HFF-Myc (cell line): ENCODE data around the gene TRIO.

Experiments
- DNase-seq: peaks from one replicate; pipeline ENCODE4 v3.0.0-alpha.2; 2011; ENCODE audit warnings: low read depth; ENCODE audit errors: extremely low read depth
- H3K4me3 ChIP-seq: replicated peaks from 2 replicates; pipeline ENCODE4 v1.5.1; 2011; ENCODE audit warnings: low read depth, mild to moderate bottlenecking, control low read depth, low read length
- TF ChIP-seq, protein P1 (sequence below): IDR thresholded peaks from 2 replicates; pipeline ENCODE4 v1.5.1; 2012; ENCODE audit warnings: mild to moderate bottlenecking, low read depth, low read length, control low read depth; ENCODE audit errors: missing control alignments

The TRIO gene

GRCh38 chr5:14245132-14245925, 102.2 kb downstream of the TRIO start:
- no peak overlapping the region for H3K4me3 ChIP-seq
- no peak for DNase-seq
- TF ChIP-seq, protein P1, sequence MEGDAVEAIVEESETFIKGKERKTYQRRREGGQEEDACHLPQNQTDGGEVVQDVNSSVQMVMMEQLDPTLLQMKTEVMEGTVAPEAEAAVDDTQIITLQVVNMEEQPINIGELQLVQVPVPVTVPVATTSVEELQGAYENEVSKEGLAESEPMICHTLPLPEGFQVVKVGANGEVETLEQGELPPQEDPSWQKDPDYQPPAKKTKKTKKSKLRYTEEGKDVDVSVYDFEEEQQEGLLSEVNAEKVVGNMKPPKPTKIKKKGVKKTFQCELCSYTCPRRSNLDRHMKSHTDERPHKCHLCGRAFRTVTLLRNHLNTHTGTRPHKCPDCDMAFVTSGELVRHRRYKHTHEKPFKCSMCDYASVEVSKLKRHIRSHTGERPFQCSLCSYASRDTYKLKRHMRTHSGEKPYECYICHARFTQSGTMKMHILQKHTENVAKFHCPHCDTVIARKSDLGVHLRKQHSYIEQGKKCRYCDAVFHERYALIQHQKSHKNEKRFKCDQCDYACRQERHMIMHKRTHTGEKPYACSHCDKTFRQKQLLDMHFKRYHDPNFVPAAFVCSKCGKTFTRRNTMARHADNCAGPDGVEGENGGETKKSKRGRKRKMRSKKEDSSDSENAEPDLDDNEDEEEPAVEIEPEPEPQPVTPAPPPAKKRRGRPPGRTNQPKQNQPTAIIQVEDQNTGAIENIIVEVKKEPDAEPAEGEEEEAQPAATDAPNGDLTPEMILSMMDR: no peak

DNA sequence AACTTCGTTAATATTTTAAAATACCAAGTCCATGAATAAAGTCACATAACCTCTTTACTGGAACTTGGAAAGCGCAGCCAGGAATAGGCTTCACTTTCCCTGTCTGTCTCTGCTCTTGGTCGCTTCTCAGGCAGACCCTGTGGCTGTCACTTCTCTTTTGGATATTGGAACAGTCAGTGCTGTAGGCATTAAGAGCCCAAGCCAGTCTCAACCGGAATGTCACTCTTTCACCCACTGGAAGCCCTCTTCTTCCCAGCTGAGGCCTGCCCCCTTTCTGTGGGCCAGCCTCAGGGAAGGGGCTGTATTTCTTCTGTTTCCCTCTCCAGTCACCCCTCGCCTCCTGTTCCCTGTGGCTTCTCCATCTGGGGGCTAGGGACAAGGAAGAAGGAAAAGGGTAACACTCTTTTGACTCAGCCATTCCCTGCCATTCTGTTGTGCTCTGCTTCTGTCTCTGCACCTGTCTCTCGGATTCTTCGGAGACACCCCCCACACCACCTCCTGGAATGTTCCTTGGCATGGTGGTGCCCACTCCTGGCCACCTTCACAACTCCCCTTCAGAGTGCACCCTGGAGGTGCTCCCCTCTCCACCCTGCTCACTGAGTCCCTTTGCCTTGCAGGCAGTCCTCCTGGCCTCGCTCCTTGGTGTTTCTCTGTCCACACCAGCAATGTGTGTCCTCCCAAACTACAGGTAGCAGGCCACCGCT, 103.4 kb downstream of the TRIO start:
- H3K4me3 ChIP-seq: no peak overlapping the region
- TF ChIP-seq, protein P1: no peak
- DNase-seq: no peak

- TF ChIP-seq, protein P1: no peak
- no peak overlapping the region for H3K4me3 ChIP-seq
- DNase-seq: no peak
Observed at GRCh38 chr5:14247054-14247386, 103.9 kb downstream of the TRIO start.

DNA sequence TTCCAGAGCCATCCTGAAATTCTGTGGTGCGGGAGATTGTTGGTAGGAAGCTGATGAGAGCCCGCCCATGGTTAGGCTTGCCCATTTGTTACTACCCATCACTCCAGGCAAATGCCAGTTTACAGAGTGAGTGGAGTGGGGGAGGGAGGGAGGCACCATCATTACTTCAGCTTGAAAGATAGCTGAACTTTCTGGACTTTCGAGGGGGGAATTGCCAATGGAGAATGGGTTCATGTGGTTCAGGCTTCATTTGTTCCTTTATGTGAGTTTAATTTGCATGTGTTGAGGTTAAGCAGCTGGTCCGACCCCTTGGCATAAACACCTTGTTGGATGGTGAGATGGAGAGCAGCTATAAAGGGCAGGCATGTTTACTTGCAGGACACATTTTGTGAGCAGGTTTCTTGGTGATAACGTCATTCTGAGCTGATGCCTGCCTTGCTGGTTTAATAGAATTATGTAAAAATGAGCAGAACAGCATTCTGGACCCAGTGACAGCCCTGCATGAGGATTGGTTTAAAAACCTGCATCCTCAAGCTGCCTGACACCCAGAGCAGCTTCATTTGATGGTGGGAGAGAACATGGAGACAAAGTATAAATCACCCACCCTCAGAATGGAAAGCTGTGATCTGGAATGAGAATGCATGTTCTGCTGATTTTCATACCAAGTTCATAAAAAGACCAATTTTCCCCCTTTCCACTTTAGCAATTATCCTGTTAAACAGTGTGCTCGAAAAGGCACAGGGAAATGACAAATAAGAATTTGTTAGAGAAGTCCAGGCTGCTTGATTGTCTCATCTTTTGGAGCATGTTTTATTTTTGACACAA, 106.3 kb downstream of the TRIO start:
- no peak for DNase-seq
- no peak overlapping the region for H3K4me3 ChIP-seq
- TF ChIP-seq, protein P1: no peak

DNA sequence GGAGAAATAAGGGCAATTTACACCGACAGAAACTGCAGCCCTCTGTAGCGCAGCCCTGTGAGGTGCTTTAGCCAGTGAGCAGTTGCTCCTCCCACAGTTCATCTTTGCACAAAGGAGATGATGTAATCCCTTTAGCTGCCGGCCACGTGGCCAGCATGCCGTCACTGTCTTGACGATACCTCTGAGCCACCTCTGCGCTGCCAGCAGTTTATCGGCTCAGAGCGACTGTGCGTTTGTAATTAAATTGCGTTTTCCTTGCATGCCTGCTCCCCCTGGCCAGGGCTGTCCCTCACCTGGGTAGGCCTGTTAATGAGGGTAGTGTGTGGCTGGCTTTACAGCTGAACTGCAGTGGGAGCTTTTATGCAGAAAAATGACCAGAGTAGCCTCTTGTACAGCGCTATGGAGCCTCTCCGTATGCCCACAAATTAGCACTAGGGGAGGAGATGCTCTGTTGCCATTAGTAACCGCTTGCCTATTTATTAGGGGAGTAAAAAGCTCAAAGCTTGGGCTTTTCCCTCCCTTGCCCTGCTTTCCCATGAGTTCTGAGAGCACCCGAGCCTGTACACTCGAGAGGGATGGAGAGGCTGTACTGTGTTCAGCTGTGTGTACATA, 107.0 kb downstream of the TRIO start:
- H3K4me3 ChIP-seq: no peak overlapping the region
- TF ChIP-seq, protein P1: no peak
- DNase-seq: peak; percentile 48
